ENCODE data around the gene NCOA4. TPM values are rescaled to one million over a fixed set of nuclear protein-coding genes. Genes with fewer than 3 reads are reported as not detected.
"Not testable (repeated sequence)": the region's sequence is repeated elsewhere in the genome, so short reads cannot be mapped to it uniquely, and the experiment has no call there.

NCOA4 gene
- total and polyA plus RNA-seq, 7 donors = 63.3 to 165 (median 131) TPM

DNA sequence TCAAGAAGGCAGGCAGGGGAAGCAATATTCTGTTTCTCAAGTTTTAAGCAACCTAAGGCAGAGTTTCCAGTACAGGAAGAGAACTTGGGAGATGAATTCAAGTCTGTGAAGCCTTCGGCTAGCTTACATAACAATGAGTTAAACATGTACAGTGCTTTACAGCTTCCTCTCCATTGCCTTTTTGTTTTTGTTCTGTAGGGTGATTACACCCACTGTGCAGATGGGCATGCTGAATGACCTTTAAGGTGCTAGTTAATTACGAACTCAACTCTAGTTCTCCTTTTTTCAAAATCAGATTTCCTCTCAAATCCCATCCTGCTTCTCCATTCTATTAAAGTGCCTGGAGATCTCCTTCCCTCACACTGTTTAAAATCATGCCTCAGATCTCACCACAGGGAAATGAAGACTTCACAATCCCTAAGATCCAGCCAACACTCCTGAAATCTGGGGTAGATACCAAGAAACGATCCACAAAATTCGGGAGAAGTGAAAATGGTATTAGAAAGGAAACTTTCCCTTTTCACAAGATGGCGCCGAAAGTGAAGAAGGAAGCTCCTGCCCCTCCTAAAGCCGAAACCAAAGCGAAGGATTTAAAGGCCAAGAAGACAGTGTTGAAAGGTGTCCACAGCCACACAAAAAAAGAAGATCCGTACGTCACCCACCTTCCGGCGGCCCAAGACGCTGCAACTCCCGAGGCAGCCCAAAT is 32.5 kb upstream of the NCOA4 start:
- no peak for ATAC-seq
- 79 to 89% (median 85%) methylated on average over 14 of the region's 14 CpGs for WGBS, 3 donors

DNA sequence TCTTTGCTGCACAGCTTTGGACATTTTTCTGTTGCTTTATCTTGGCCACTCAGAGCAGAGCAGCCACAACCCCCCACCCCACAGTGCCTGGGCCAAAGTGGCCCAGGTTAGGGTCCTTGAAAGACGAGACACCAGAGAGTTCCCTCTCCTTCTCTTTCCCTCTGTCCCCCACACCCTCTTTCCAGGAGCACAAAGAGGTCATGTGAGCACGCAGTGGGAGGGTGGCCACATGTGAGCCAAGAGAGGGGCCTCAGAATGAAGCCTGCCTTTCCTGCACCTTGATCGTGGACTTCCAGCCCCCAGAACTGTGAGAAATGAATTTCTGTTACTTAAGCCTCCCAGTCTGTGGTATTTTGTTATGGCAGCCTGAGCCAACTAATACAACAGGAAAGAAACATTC is 30.3 kb upstream of the NCOA4 start:
- Histone ChIP-seq H3K36me3 (ENCODE audit: insufficient read depth in 1 of 2, low read depth in 1 of 2) (no peaks in the 10 kb centered on the region), H3K27ac (no peak overlapping the region), H3K4me3 (no peak overlapping the region), H3K9me3 (peaks cover 7% of the 10 kb centered on the region), H3K4me1 (no peaks in the 10 kb centered on the region), H3K27me3 (ENCODE audit: insufficient read depth in 3 of 3, low read length in 2 of 3) (peaks cover 0 to 3% (median 0%) of the 10 kb centered on the region in 3 donors)
- no peak for DNase-seq
- ATAC-seq = no peak
- intact Hi-C loops (cut with DNase I) = no loop called here
- WGBS, 3 donors = 38 to 60% (median 41%) methylated on average over 3 of the region's 3 CpGs
- TF ChIP-seq, protein P1, sequence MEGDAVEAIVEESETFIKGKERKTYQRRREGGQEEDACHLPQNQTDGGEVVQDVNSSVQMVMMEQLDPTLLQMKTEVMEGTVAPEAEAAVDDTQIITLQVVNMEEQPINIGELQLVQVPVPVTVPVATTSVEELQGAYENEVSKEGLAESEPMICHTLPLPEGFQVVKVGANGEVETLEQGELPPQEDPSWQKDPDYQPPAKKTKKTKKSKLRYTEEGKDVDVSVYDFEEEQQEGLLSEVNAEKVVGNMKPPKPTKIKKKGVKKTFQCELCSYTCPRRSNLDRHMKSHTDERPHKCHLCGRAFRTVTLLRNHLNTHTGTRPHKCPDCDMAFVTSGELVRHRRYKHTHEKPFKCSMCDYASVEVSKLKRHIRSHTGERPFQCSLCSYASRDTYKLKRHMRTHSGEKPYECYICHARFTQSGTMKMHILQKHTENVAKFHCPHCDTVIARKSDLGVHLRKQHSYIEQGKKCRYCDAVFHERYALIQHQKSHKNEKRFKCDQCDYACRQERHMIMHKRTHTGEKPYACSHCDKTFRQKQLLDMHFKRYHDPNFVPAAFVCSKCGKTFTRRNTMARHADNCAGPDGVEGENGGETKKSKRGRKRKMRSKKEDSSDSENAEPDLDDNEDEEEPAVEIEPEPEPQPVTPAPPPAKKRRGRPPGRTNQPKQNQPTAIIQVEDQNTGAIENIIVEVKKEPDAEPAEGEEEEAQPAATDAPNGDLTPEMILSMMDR (IDR thresholded peaks at IDR 0.05) = no peak

More for the DNA sequence above, 32.5 kb upstream of the NCOA4 start:
- DNase-seq = no peak
- TF ChIP-seq, protein P1 (IDR thresholded peaks at IDR 0.05) = no peak
- H3K36me3 ChIP-seq (ENCODE audit: insufficient read depth in 1 of 2, low read depth in 1 of 2) = no peaks in the 10 kb centered on the region
- intact Hi-C loops (cut with DNase I) = no loop called here
- H3K9me3 ChIP-seq = peaks cover 1% of the 10 kb centered on the region
- H3K27me3 ChIP-seq (ENCODE audit: insufficient read depth in 3 of 3, low read length in 2 of 3) = peaks cover 0 to 3% (median 0%) of the 10 kb centered on the region in 3 donors
- no peak overlapping the region for H3K27ac ChIP-seq
- H3K4me1 ChIP-seq = no peaks in the 10 kb centered on the region
- no peak overlapping the region for H3K4me3 ChIP-seq

DNA sequence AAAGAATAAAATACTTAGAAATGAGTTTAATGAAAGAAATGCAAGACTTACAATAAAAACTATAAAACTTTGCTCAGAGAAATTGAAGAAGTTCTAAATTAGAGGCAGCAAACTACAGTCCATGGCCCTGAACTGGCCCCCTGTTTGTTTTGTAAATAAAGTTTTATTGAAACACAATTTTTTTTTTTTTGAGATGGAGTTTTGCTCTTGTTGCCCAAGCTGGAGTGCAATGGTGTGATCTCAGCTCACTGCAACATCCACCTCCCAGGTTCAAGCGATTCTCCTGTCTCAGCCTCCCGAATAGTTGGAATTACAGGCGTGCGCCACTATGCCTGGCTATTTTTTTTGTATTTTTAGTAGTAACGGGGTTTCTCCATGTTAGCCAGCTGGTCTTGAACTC is 27.5 kb upstream of the NCOA4 start:
- H3K36me3 ChIP-seq (ENCODE audit: insufficient read depth in 1 of 2, low read depth in 1 of 2); H3K27me3 ChIP-seq (ENCODE audit: insufficient read depth in 3 of 3, low read length in 2 of 3); intact Hi-C loops (cut with DNase I); DNase-seq; H3K9me3 ChIP-seq; H3K4me1 ChIP-seq; ATAC-seq; H3K27ac ChIP-seq; H3K4me3 ChIP-seq: not testable (repeated sequence)
- 91 to 97% (median 95%) methylated on average over 5 of the region's 5 CpGs for WGBS, 3 donors

DNA sequence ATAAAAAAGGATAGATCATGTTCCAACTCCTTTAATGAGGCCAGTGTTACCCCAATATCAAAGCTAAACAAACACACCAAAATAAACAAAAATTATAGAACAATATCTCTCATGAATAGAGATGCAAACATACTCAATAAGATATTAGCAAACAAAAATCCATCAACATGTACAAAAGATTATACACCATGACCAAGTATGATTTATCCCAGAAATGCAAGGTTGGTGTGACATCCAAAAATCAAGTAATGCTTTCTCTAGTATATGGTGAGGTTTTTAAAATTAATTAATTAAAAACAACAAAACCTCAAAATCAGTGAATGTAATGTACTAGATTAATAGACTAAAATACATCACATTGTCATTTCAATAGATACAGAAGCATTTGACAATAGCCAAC is 26.6 kb upstream of the NCOA4 start:
- H3K4me1 ChIP-seq = no peaks in the 10 kb centered on the region

DNA sequence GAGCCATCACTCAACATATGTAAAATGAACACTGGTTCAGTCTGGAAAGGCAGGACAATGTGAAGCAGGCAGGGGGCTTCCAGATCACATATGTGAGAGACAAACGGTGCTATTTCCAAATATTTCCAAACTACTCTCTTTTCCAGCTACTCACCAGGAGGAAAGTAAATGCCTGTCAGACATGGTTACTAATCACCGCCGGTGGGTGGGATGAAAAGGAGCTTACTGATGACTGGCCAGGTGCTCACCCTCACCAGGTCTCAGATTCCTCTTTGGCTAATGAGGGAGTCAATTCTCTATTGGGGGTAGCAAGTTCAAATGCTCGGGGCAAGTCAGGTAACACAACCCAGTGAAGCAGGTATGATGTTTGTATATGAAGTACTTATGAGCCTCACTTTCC is 25.3 kb upstream of the NCOA4 start:
- DNase-seq (no peak), ATAC-seq (no peak)
- Histone ChIP-seq H3K9me3 (peaks cover 7% of the 10 kb centered on the region), H3K27me3 (ENCODE audit: insufficient read depth in 3 of 3, low read length in 2 of 3) (no peaks in the 10 kb centered on the region), H3K4me3 (no peak overlapping the region), H3K27ac (no peak overlapping the region), H3K4me1 (no peaks in the 10 kb centered on the region), H3K36me3 (ENCODE audit: insufficient read depth in 1 of 2, low read depth in 1 of 2) (no peaks in the 10 kb centered on the region)
- TF ChIP-seq, protein P1 (IDR thresholded peaks at IDR 0.05) = no peak
- intact Hi-C loops (cut with DNase I) = no loop called here
- WGBS, 3 donors = 76 to 78% (median 77%) methylated on average over 4 of the region's 4 CpGs

More for the DNA sequence above, 26.6 kb upstream of the NCOA4 start:
- Histone ChIP-seq H3K27ac (no peak overlapping the region), H3K27me3 (ENCODE audit: insufficient read depth in 3 of 3, low read length in 2 of 3) (peaks cover 0 to 3% (median 0%) of the 10 kb centered on the region in 3 donors), H3K9me3 (peaks cover 7% of the 10 kb centered on the region), H3K36me3 (ENCODE audit: insufficient read depth in 1 of 2, low read depth in 1 of 2) (no peaks in the 10 kb centered on the region), H3K4me3 (no peak overlapping the region)
- no peak for DNase-seq
- TF ChIP-seq, protein P1 (IDR thresholded peaks at IDR 0.05) = no peak
- no peak for ATAC-seq
- intact Hi-C loops (cut with DNase I) = no loop called here

Data from psoas muscle (tissue), 8 donors.